IMR-90 (cell line): ENCODE data around the gene LSMEM2.

ENCODE experiments used
- CEBPB ChIP-seq: IDR thresholded peaks from 2 replicates; pipeline ENCODE4 v1.6.1; 2012; ENCODE audit warnings: low read depth, low read length, improper control_type of control experiment
- CHD1 ChIP-seq: IDR thresholded peaks from 2 replicates; pipeline ENCODE4 v1.6.1; 2012; ENCODE audit warnings: low read depth, low read length, improper control_type of control experiment
- CTCF ChIP-seq: conservative IDR thresholded peaks from 2 replicates; pipeline ENCODE4 v1.5.1; 2012; ENCODE audit warnings: mild to moderate bottlenecking, low read depth, low read length, improper control_type of control experiment
- ELK1 ChIP-seq: fragments of 150-350 bp; IDR thresholded peaks from 2 replicates; pipeline ENCODE4 v1.6.1; 2016; ENCODE audit warnings: low read depth, mild to moderate bottlenecking, low read length, moderate library complexity, borderline replicate concordance
- NFE2L2 ChIP-seq: fragments of 150-350 bp; IDR thresholded peaks from 2 replicates; pipeline ENCODE4 v1.6.1; 2016; ENCODE audit warnings: low read depth, mild to moderate bottlenecking, low read length
- POLR2A ChIP-seq: IDR thresholded peaks from 2 replicates; pipeline ENCODE4 v1.6.1; 2012; ENCODE audit warnings: mild to moderate bottlenecking, low read depth, low read length
- RAD21 ChIP-seq: IDR thresholded peaks from 2 replicates; pipeline ENCODE4 v1.6.1; 2012; ENCODE audit warnings: low read length, improper control_type of control experiment
- RFX5 ChIP-seq: IDR thresholded peaks from 2 replicates; pipeline ENCODE4 v1.8.0; 2012; ENCODE audit warnings: low read depth, mild to moderate bottlenecking, low read length, moderate library complexity
- SMC3 ChIP-seq: fragments of 150-350 bp; IDR thresholded peaks from 2 replicates; pipeline ENCODE4 v1.6.1; 2016; ENCODE audit warnings: low read depth, mild to moderate bottlenecking, antibody characterized with exemption, low read length, moderate library complexity

GRCh38 chr3:50326182-50326541 lies 47.3 kb downstream of the LSMEM2 start:
- TF ChIP-seq CTCF (no peak), POLR2A (no peak), RAD21 (no peak), SMC3 (no peak), NFE2L2 (no peak), CEBPB (no peak), CHD1 (no peak), RFX5 (no peak), ELK1 (no peak)
